KOPT-K1 (cell line): ENCODE results near the gene UBE2S.

Experiments
- H3K27ac ChIP-seq: fragments of 200-600 bp; sonication (generic); 2 replicates; pipeline ENCODE4 v1.5.1; 2016; ENCODE audit warnings: antibody characterized with exemption, mild to moderate bottlenecking, low read depth, low read length; ENCODE audit not compliant: poor library complexity, severe bottlenecking
- H3K36me3 ChIP-seq: fragments of 200-600 bp; sonication (generic); 2 replicates; pipeline ENCODE4 v1.5.1; 2017; ENCODE audit warnings: antibody characterized with exemption, mild to moderate bottlenecking, low read length, moderate library complexity; ENCODE audit not compliant: insufficient read depth
- H3K9me3 ChIP-seq: fragments of 200-600 bp; sonication (generic); 2 replicates; pipeline ENCODE4 v1.5.1; 2017; ENCODE audit warnings: antibody characterized with exemption, low read length, mild to moderate bottlenecking; ENCODE audit not compliant: insufficient read depth, poor library complexity, severe bottlenecking

The UBE2S gene

DNA sequence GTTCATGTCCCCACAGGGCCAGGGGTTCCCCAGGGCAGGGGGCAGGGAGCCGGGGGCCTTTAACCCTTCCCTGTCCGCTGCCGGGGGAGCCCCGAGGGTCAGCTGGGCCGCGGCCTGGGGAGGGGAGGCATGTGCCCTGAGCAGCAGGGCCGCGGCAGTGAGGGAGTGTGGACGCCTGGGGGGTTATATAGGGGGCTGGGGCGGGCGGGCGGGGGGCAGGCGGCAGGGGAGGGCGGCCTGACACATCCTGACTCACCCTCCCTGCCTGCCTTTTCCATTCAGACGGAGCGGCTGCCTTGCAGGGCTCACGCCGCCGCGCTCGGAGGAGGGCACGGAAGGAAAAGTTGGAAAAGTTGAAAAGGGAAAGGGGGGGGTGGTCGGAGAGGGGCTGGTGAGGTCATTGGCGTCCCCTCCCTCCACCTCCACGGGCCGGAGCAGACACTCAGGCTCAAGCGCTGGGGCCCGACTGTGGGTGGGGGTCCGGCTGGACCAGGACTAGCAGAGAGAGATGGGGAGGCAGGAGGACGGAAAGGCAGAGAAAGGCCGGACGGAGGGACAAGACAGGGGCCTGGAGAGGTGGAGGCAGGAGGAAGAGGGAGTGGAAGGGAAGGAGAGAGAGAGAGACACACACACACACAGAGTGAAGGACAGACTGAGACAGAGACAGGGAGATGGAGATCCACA is 37.1 kb downstream of the UBE2S start, which contains the start of gene IL11:
IL11 (minus strand) TSS at position 159 of the 684 bp plus-strand sequence; CDS start at position 6, 153 bp downstream.
- Histone ChIP-seq H3K27ac (no peak within 1 kb of the TSS), H3K9me3 (no peaks in the 10 kb centered on the region), H3K36me3 (no peaks in the 10 kb centered on the region)

DNA sequence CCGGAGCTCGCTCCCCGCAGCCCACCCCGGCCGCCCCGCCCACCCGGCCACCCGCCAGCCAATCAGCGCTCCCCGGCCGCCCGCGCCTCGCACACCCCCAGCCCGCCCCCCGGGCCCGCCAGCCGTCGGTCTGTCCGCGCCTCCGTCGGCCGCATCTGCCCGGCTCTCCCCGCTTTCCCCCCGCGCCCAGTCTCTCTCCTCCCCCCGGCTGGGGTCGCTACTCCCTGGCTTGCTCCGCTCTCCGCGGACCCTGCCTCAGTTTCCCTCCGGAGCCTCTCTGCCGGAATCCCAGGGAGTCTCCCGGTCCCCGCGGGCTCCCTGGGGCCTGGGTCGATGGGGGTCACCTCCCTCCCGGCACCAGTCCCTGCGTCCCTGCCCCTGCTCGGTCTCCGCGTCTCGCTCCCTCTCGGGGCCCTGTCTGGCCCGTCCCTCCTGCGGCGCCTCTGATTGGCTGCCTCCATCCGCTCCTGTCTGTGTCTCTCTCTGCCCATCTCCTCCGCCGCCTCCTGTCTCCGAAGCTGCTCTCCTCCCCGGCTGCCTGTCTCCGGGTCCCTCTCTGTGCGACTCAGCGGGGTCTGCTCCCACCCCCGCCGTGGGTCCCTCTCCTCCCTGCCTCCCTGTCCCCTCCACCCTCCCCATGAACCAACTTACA is 37.8 kb downstream of the UBE2S start:
- H3K9me3 ChIP-seq = no peaks in the 10 kb centered on the region
- H3K36me3 ChIP-seq = no peaks in the 10 kb centered on the region
- no peak overlapping the region for H3K27ac ChIP-seq

- Histone ChIP-seq H3K36me3 (no peaks in the 10 kb centered on the region), H3K9me3 (no peaks in the 10 kb centered on the region), H3K27ac (no peak overlapping the region)
These were observed 38.7 kb downstream of the UBE2S start for GRCh38 chr19:55368701-55369563.

DNA sequence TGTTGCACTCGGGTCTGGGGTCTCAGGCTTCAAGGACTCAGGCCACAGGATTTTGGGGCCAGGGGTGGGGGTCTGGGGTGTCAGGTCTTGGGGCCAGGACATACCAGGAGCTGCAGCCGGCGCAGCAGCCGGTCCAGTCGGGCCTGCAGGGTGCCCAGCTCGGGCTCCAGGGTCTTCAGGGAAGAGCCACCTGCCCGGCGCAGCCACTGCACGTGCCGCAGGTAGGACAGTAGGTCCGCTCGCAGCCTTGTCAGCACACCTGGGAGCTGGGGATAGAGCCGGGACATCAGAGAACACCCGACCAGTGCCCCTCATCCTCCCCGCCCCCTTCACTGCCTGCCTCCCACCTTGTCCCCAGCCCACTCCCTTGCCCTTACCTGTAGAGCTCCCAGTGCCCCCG is 39.5 kb downstream of the UBE2S start:
- Histone ChIP-seq H3K9me3 (no peaks in the 10 kb centered on the region), H3K27ac (no peak overlapping the region), H3K36me3 (no peaks in the 10 kb centered on the region)

DNA sequence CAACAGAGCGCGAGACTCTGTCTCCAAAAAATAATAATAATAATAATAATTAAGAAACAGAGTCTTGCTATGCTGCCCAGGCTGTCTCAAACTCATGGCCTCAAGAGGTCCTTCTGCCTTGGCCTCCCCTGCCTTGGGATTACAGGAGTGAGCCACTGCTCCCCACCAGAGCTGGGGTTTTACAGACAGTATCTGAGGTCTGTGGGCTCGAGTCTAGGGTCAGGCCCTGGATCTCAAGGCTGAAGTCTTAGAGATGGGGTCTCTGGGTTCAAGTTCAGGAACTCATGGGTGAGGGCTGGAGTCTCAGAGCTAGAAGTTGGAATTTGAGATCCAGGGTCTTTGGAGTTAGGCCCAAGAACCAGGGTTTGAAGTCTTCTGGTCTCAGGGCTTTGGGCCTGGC is 40.8 kb downstream of the UBE2S start:
- Histone ChIP-seq H3K27ac (no peak overlapping the region), H3K9me3 (no peaks in the 10 kb centered on the region), H3K36me3 (no peaks in the 10 kb centered on the region)

DNA sequence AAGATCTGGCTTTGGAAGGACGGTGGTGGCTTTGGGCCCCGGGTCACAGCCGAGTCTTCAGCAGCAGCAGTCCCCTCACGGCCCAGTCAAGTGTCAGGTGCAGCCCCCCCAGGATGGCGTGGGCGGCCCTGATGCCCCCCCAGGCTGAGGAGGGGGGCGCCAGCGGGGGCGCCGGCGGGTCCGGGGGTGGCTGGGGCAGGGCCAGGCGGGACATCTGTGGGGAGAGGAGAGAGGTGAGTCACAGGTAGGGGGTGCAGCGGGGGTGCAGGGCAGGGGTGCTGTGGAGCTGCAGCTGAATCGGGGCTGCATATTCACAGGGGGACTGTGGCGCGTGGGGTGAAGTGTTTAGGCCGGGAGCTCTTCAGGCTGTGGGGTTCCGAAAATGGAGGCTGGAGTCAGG is 41.6 kb downstream of the UBE2S start:
- Histone ChIP-seq H3K9me3 (no peaks in the 10 kb centered on the region), H3K36me3 (no peaks in the 10 kb centered on the region), H3K27ac (no peak overlapping the region)

DNA sequence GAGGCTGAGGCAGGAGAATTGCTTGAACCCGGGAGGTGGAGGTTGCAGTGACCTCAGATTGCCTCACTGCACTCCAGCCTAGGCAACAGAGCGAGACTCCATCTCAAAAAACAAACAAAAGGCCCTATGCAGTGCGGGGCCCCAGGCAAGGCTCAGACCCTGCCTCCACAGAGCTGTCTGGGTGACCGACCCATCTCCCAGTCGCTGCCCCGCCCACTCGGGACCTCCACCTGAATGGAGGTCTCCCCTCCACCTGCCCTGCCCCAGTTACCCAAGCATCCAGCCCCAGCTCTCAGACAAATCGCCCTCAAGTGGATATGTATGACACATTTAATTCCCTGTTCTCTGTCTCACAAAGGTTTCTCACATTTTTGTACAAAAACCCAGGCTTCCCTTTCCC is 42.3 kb downstream of the UBE2S start:
- H3K27ac ChIP-seq = no peak overlapping the region
- no peaks in the 10 kb centered on the region for H3K9me3 ChIP-seq
- no peaks in the 10 kb centered on the region for H3K36me3 ChIP-seq

GRCh38 chr19:55362990-55363716 is 44.4 kb downstream of the UBE2S start, which contains the start of gene GARIN5B:
GARIN5B (minus strand) TSS chr19:55363260; CDS start chr19:55363066, 194 bp downstream.
- no peak within 1 kb of the TSS for H3K27ac ChIP-seq
- no peaks in the 10 kb centered on the region for H3K9me3 ChIP-seq
- no peaks in the 10 kb centered on the region for H3K36me3 ChIP-seq

DNA sequence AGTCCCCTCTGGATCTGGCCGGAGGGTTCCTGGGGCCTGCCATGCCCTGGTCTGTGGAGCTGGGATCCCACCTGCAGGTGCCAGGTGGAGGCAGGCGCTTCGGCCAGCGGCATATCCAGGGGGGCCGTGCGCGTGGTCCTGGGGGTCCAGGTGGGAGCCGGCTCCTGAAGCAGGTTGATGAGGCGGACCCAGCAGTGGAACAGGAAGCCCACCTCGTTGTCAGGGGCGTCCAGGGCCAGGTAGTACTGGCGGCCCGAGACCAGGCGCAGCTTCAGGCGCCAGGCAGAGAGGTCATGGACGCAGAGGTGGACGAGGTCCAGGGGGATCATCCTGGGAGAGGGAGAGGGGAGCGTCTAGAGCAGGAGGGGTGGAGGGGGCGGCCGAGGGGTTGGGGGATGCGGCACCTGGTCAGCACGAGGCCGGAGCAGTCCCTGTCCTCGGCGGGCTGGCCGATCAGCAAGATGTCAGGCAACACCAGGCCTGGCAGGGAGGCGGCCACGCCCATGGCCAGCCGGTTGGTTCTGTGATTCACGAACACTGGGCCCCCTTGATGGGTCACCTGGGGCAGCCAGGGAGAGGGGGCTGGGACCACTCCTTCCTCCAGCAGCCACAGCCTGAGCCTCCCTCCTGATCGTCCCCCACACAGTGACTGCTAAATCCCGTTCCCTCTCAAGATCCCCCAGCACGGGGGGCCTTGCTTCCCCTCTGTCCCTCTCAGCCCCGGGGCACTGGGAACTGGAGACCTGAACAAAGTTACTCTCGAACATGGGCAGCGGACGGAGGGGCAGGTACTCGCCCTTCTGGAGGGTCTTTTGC is 45.2 kb downstream of the UBE2S start:
- H3K36me3 ChIP-seq = no peaks in the 10 kb centered on the region
- H3K9me3 ChIP-seq = no peaks in the 10 kb centered on the region
- no peak overlapping the region for H3K27ac ChIP-seq

DNA sequence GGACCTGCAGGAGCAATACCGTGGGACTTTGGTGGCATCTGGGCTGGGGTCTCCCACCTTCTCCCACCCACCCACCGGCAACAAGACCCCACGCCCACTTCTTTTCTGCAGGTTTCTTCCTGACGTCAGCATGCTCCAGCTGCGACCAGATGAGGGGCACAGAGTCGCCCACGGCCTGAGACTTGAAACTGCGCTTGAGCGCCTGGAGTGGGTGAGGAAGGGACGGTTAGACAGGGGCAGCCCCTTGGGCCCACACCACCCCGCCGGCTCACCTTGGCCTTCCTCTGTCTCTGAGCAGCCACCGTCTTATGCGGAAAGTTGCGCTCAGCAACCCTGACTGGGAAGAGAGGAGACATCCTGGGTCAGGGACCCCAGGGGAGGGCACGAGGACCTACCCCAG is 46.7 kb downstream of the UBE2S start:
- H3K9me3 ChIP-seq = no peaks in the 10 kb centered on the region
- H3K36me3 ChIP-seq = no peaks in the 10 kb centered on the region
- H3K27ac ChIP-seq = no peak overlapping the region

GRCh38 chr19:55358943-55359908 is 48.4 kb downstream of the UBE2S start:
- Histone ChIP-seq H3K27ac (no peak overlapping the region), H3K36me3 (no peaks in the 10 kb centered on the region), H3K9me3 (no peaks in the 10 kb centered on the region)

- H3K27ac ChIP-seq = no peak overlapping the region
These were observed 49.1 kb downstream of the UBE2S start for GRCh38 chr19:55358493-55358892.

DNA sequence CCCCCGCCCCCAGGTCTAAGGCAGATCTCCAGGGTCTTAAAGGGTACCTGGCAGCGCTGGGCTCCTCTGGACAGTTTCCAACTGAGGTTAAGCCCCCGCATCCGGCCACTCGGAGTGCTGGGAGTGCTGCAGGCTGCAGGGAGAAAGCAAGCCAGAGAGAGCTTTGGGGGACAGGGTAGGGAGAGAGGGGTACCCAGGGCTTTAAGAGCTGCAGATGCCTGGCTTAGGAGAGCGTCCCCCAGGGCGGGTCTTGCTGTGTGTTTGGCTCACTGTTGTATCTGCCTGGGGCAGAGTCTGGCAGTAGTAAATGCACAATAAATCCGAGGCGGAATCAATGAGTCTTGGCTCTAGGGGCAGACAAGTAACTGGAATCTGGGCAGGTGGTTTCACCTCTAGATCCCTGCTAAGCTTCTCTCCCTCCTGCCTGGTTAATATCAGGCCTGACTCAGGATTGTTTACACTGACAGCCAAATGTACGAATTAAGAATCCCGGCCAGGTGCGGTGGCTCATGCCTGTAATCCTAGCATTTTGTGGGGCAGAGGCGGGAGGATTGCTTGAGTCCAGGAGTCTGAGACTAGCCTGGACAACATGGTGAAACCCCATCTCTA is 52.3 kb downstream of the UBE2S start:
- Histone ChIP-seq H3K9me3 (no peaks in the 10 kb centered on the region), H3K36me3 (no peaks in the 10 kb centered on the region), H3K27ac (no peak overlapping the region)

More at GRCh38 chr19:55358493-55358892, 49.1 kb downstream of the UBE2S start:
- H3K36me3 ChIP-seq = no peaks in the 10 kb centered on the region
- no peaks in the 10 kb centered on the region for H3K9me3 ChIP-seq
